ENCODE results near the gene PTGER3. TPM values are rescaled to one million over a fixed set of nuclear protein-coding genes. Genes with fewer than 3 reads are reported as not detected.

The PTGER3 gene
- total RNA-seq, 4 donors from 2014 or later, result 0.12 to 1.5 (median 0.29) TPM; not detected in 1

DNA sequence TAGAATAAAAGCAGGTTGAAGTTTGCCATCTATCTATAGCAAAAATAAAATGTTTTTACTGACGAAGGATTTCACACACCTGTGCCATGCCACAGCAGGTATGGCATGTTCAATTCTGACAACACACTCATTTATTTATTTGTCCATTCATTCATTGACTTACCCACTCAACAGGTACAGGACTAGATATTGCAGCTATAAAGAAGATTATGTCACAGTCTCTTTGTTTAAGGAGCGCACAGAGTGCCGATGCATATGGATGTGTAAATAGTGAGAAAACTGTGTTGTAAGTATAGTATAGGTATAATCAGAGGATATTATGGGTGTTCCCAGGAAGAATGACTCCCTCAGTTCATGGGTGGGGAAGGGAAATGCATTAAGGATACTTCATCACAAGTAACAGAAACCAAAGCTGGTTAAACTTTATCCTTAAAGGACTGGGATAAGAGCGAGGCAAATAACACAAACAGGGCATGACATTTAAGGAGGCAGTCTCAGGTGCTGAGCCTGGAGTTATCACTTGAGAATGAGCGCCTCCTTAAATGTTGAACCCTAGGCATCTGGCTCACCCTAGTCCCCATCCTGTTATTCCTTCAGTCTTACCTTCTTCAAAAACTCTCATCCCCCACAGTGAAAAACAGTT is 41.1 kb upstream of the PTGER3 start:
- H3K27me3 ChIP-seq, result no peaks in the 10 kb centered on the region
- H3K36me3 ChIP-seq, result no peaks in the 10 kb centered on the region
- DNase-seq (no peak), ATAC-seq (no peak)
- in situ Hi-C loops (cut with MboI; ENCODE audit: low sequenced_read_pairs in 4 of 4) (no loop called here), intact Hi-C loops (cut with DNase I; ENCODE audit: low total_unique reads) (no loop called here)
- no peaks in the 10 kb centered on the region for H3K4me1 ChIP-seq
- no peak overlapping the region for H3K27ac ChIP-seq
- no peak for TF ChIP-seq POLR2A (IDR thresholded peaks at IDR 0.05)
- TF ChIP-seq, protein P1, sequence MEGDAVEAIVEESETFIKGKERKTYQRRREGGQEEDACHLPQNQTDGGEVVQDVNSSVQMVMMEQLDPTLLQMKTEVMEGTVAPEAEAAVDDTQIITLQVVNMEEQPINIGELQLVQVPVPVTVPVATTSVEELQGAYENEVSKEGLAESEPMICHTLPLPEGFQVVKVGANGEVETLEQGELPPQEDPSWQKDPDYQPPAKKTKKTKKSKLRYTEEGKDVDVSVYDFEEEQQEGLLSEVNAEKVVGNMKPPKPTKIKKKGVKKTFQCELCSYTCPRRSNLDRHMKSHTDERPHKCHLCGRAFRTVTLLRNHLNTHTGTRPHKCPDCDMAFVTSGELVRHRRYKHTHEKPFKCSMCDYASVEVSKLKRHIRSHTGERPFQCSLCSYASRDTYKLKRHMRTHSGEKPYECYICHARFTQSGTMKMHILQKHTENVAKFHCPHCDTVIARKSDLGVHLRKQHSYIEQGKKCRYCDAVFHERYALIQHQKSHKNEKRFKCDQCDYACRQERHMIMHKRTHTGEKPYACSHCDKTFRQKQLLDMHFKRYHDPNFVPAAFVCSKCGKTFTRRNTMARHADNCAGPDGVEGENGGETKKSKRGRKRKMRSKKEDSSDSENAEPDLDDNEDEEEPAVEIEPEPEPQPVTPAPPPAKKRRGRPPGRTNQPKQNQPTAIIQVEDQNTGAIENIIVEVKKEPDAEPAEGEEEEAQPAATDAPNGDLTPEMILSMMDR (IDR thresholded peaks at IDR 0.05 in 4 of 5, conservative IDR thresholded peaks at IDR 0.05 in 1 of 5), result no peak
- no peaks in the 10 kb centered on the region for H3K9me3 ChIP-seq
- H3K4me3 ChIP-seq, result no peak overlapping the region

DNA sequence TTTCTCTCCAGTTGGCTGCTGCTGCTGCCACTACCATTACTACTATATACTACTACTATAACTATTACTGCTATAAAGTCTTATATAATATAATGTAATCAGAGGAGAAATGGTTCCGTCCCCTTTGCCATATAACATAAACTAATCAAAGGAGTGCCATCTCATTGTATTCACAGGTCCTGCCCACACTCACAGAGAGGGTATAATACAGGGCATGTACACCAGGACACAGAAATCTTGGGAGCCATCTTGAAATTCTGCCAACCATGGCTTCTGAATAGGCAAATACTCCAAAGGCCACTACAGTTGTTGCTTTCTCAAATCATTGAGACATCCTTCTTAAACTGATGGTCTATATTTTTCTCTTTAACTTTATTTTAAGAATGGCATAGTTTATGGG is 40.1 kb upstream of the PTGER3 start:
- DNase-seq, result no peak
- H3K27me3 ChIP-seq, result no peaks in the 10 kb centered on the region
- no peak for ATAC-seq
- H3K4me1 ChIP-seq, result no peaks in the 10 kb centered on the region
- H3K4me3 ChIP-seq, result no peak overlapping the region
- intact Hi-C loops (cut with DNase I; ENCODE audit: low total_unique reads), result no loop called here
- in situ Hi-C loops (cut with MboI; ENCODE audit: low sequenced_read_pairs in 4 of 4), result no loop called here
- no peak for TF ChIP-seq POLR2A (IDR thresholded peaks at IDR 0.05)
- TF ChIP-seq, protein P1 (IDR thresholded peaks at IDR 0.05 in 4 of 5, conservative IDR thresholded peaks at IDR 0.05 in 1 of 5), result no peak
- H3K27ac ChIP-seq, result no peak overlapping the region
- H3K36me3 ChIP-seq, result no peaks in the 10 kb centered on the region
- no peaks in the 10 kb centered on the region for H3K9me3 ChIP-seq

DNA sequence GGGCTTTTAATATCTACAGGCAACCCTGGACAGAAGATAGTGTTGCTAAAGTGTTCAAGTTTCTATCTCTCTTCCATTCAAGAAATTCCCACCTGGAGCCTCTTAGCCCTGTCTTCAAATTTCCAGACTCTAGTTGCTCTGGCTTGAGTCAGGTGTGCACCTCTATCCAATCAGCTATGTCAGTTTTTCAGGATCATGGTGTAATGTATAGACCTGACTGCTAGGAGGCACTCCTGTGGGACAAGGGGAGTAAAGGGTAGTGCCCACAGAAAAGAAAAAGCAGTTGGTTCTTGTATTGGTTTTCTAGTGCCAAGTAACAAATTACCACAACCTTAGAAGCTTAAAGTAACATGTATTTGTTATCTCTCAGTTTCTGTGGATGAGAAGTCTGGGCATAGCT is 39.4 kb upstream of the PTGER3 start:
- DNase-seq (no peak), ATAC-seq (no peak)
- in situ Hi-C loops (cut with MboI; ENCODE audit: low sequenced_read_pairs in 4 of 4), result no loop called here
- intact Hi-C loops (cut with DNase I; ENCODE audit: low total_unique reads), result no loop called here
- H3K36me3 ChIP-seq, result no peaks in the 10 kb centered on the region
- no peak overlapping the region for H3K4me3 ChIP-seq
- H3K27ac ChIP-seq, result no peak overlapping the region
- H3K27me3 ChIP-seq, result no peaks in the 10 kb centered on the region
- TF ChIP-seq POLR2A (IDR thresholded peaks at IDR 0.05), result no peak
- TF ChIP-seq, protein P1 (IDR thresholded peaks at IDR 0.05 in 4 of 5, conservative IDR thresholded peaks at IDR 0.05 in 1 of 5), result no peak
- no peaks in the 10 kb centered on the region for H3K4me1 ChIP-seq
- H3K9me3 ChIP-seq, result no peaks in the 10 kb centered on the region

DNA sequence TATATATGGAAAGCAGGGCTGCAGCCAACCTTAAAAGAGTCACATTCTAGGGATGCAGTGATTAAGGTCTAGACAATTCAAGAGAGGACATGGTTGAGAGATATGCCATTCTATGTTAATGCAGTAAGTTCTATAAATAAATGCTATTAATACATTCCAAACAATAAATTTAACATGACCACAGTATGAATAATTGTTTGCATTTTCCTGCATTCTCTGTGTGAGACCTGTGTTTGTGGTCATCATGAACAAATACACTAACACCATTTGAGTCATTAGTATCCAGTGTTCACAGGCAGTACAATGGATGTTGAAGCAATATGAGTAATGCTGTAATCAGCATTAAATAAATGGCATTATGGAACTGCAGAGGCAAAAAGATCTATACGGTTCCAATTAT is 38.7 kb upstream of the PTGER3 start:
- peaks cover 0 to 6% of the 10 kb centered on the region in 2 donors for H3K4me1 ChIP-seq
- no peaks in the 10 kb centered on the region for H3K9me3 ChIP-seq
- H3K36me3 ChIP-seq, result no peaks in the 10 kb centered on the region
- no peak for TF ChIP-seq POLR2A (IDR thresholded peaks at IDR 0.05)
- TF ChIP-seq, protein P1 (IDR thresholded peaks at IDR 0.05 in 4 of 5, conservative IDR thresholded peaks at IDR 0.05 in 1 of 5), result no peak
- intact Hi-C loops (cut with DNase I; ENCODE audit: low total_unique reads) (no loop called here), in situ Hi-C loops (cut with MboI; ENCODE audit: low sequenced_read_pairs in 4 of 4) (no loop called here)
- DNase-seq (no peak), ATAC-seq (no peak)
- H3K4me3 ChIP-seq, result no peak overlapping the region
- H3K27me3 ChIP-seq, result no peaks in the 10 kb centered on the region
- no peak overlapping the region for H3K27ac ChIP-seq

DNA sequence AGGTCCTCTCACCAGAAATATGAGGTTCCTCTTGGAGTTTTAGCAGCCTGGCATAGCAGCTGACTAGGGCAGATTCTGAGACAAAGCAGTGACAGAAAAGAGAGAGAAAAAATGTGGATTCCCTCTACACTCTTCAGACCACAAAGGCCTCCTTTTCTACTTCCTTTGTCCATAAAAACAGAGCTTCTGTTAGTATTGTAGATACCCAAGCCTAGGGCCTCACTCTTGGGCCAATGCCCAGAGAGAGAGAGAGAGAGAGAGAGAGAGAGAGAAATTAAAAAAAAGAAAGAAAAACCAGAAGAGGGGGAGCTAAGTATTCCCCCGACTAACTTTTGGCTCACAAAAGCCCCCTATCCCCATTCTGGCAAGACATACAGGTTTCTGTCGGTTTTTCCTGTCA is 35.7 kb upstream of the PTGER3 start:
- peaks cover 16 to 20% of the 10 kb centered on the region in 2 donors for H3K4me1 ChIP-seq
- ATAC-seq (no peak), DNase-seq (no peak)
- in situ Hi-C loops (cut with MboI; ENCODE audit: low sequenced_read_pairs in 4 of 4), result no loop called here
- no peaks in the 10 kb centered on the region for H3K9me3 ChIP-seq
- H3K27me3 ChIP-seq, result no peaks in the 10 kb centered on the region
- no peak overlapping the region for H3K27ac ChIP-seq
- H3K4me3 ChIP-seq, result no peak overlapping the region
- no peak for TF ChIP-seq POLR2A (IDR thresholded peaks at IDR 0.05)
- TF ChIP-seq, protein P1 (IDR thresholded peaks at IDR 0.05 in 4 of 5, conservative IDR thresholded peaks at IDR 0.05 in 1 of 5), result no peak
- no peaks in the 10 kb centered on the region for H3K36me3 ChIP-seq
- intact Hi-C loops (cut with DNase I; ENCODE audit: low total_unique reads), result no loop called here

Data from gastrocnemius medialis (tissue), 4 donors.